CD4-positive, alpha-beta T cell treated with Interleukin-15 for 4 hours (primary cell): Measurements from ENCODE around the gene STEAP3.

Experiments
- DNase-seq: peaks from one replicate; pipeline ENCODE4 v3.0.0-alpha.2; 2020; ENCODE audit warnings: low spot score

Gene STEAP3

GRCh38 chr2:119197529-119198239 lies 25.9 kb upstream of the STEAP3 start:
- no peak for DNase-seq

DNA sequence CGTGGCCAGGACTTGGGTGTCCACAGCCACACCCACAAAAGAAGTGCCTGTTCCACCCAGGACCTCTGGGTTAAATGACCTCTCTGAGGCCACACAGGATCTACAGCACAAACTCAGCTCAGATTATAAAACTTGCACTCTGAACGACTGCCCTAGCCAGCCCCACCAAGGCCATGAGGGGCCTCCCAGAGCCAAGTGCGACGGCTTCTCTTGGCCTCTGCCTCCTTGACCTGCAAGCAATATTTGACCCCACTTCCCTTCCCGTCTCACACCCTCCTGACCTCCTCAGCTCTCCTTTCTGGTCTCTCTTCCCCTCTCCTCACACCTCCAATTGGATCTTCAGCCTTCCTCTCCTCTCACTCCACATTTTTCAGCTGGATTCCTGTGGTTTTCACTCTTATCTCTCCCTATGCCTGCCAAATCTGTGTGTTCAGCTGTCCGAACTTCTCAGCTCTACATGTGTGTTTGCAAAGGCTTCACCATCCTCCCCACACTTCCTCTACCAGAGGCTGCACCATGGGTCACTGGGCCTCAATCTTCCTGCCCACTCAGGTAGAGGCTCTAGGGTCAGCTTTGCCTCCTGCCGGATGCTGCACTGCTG lies 25.3 kb upstream of the STEAP3 start:
- DNase-seq, result no peak

GRCh38 chr2:119201815-119202214 lies 21.8 kb upstream of the STEAP3 start:
- no peak for DNase-seq

DNA sequence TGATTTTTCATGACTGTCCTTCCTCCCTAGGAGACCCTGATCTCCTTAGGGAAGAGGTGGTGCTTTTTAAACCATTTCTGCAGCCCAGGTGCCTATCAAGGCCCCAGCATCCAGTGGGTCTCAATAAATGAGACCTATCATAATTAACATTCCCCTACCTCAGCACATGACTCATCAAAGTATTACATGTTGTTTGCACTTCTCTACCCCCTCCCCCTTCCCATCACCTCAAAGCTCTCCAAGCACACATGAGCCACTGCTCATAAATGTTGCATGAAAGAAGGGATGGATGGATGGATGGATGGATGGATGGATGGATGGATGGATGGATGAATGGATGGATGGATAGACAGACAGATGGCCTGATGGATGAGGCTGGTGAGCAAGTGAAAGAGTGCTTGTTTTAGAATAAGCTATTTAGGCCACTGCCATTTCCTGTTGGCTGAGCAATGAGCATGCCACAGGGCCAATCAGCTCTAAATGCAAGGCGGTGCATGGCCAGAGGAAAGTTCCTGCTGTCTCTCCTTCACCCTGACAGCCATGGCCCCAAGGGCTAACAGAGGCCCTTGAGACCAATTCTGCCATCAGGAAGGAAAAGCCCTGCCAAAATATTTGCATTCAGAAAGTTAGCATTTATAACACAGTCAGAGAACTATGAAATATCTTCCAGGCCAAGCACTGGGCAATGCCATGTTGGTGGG lies 20.9 kb upstream of the STEAP3 start:
- no peak for DNase-seq

GRCh38 chr2:119204525-119204924 lies 19.1 kb upstream of the STEAP3 start:
- no peak for DNase-seq

DNA sequence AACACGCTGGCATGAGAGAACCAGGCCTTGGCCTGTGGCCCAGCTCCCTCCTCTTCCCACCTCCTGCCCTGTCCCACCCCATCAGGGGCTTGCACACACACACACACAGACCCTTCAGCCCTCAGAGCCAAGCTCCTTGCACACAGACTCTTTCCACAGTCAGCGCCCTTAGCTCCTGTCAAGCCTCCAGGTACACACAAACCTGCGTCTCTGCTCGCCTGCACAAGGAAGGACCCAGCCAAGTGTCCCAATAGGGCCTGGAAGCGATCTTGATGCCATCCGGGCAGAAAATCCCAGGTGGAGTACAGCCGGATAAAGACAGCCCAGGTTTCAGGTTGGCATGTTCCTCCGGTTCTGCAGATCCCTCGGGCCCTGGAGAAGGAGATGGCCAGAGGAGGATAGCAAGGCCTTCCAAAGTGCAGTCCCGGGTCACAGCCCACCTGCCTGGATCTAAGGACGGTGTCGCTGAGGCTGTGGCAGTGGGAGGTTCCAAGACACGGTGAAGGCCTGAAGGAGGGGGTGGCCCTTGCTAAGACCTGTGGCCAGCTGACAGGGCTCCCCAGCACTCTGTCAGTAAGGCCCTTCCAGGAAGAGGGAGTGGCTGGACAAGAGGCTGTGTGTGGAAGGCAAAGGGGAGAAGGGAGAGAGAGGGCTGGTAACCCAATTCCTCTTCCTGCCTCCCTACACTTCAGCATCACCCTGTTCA lies 18.5 kb upstream of the STEAP3 start:
- DNase-seq, result no peak

DNA sequence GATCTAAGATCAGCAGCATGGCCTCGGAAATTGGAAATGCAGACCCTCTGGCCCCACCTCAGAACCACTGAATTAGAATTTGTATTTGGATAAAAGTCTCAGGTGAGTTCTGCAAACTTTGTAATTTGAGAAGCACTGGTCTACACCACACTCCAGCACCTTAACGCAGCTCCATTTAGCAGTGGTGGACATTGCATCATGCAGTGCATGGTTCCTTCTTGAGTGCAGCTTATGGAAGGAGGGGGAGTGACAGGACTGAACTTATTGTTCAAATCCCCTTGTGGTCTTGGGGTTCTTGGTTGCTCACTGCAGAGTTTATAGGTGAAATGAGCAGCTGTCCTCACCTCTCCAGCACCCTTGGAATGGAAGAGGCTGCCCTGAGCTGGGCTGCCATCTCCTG lies 17.4 kb upstream of the STEAP3 start:
- no peak for DNase-seq

- DNase-seq, result no peak
Measured at GRCh38 chr2:119207447-119207846, 16.2 kb upstream of the STEAP3 start.

DNA sequence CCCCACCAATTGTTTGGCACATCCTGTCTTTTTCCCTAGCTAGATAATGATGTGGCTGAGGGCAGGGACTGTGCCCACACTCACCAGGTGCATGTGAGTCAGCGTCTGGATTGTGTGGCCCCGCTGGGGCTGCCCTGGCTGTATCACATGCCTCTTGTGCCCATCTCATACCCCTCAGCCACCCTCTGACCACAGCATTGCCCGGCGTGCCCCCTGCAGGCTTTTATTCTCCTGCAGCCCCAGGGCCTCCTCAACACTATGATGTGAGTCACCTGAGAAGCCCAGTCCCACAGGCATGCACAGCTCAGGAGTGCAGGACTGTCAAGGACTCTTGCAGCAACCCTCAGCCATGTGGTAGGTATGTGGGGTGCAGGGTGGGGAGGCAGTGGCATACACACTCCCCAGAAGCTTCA lies 14.8 kb upstream of the STEAP3 start:
- DNase-seq, result no peak

DNA sequence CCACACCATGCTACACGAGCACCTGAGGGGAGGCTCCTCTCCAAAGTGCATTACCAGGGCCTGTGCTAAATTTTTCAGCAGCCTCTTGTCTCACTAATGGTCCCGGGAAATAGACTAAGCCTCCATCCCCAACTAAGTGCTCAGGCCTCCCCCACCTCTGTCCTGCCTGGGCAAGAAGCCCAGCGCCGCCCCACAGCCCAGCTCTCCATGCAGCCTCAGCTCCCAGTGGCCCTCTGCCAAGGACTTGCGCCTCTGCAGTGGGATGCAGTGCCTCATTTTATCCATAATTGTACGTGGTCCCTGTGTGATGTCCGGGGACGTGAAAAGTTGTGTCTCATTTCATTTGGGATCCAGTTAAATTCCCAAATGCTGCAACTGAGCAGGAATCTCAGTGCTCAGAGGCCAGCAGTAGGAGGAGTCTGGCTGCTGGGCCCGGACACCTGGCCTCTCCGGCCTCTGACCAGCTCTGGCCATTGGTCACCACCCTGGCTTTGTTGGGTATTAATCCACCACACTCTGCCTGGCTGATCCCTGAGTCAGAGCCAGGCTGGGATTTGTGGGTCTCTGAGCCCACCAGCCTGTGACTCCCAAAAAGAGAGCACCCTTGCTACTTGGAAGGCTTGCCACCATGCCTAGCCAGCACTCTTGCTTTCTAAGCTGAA lies 11.4 kb upstream of the STEAP3 start:
- DNase-seq, result no peak

DNA sequence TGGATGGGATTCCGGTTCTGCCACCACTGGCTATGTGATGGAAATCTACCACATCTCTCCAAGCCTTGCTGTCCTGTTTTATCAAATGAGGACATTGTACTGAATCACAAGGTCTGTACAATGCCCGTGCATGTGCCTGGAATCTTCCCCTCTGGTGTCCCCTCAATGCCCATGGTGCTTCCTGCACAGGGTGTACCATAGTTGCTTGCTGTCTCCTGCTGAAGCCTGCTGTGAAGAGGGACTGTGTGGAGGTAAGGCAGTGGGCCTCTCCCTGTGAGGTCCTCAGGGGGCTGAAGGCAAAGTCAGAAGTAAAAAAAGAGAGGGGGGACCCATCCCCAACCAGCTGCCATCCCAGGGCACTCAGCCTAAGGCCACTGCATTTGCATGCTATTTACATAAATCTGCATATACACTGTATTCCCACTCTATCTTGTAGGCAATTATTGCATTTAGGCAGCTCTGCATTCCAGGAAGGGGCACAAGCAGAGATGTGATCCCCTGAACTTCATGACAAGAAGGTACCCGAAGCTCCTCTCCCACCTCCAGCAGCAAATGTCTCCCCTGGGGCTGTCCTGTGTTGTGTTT lies 9.1 kb upstream of the STEAP3 start:
- no peak for DNase-seq

GRCh38 chr2:119216994-119217393 lies 6.6 kb upstream of the STEAP3 start:
- no peak for DNase-seq

DNA sequence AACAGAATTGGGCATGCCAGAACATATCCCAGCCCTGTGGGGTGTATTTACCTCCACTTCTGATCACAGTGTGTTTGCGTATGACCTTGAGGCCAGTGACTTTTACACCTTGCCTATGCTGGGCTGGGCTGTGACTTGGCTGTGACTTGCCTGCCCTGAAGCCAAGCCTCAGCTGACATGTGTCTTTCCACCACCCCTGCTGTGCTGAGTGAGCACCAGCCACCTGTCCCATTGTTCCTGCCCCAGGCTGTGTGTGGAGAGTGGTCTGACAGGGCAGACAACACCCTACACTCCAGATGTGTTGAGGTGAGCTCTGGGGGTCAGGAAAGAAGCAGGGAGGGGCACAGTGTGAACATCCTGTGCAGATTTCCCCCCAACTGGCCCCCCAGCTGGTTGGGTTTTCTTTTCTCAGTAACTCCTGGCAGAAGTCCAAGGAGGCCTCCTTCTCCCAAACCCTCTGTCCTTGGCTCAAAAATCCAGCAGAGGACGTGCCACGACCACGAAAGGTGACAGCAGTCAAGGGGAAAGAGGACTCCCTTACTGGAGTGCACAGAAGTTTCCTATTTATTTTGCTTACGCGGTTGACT lies 5.1 kb upstream of the STEAP3 start:
- no peak for DNase-seq

GRCh38 chr2:119219873-119220272 lies 3.8 kb upstream of the STEAP3 start:
- no peak for DNase-seq

- DNase-seq, result no peak
Measured at GRCh38 chr2:119220720-119221301, 2.8 kb upstream of the STEAP3 start.

DNA sequence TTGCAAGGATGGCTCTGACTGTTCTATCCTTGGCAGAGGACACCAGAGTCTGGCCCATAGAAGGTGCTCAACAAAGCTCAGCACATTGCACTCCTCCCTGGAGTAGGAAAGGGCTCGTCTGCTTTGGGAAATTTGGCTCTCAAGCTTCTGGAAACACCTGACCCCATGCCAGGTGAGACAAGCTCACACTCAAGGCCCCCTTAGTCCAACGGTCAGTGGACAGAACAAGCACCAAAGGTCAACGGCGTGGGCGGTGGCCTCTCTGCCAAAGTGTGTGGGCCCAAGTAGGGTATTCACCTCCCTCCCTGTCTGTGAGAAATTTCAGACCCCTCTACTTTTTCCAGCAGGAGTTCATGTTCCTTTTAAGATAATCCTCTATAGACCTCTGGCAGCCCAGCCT lies 2.0 kb upstream of the STEAP3 start:
- no peak for DNase-seq

DNA sequence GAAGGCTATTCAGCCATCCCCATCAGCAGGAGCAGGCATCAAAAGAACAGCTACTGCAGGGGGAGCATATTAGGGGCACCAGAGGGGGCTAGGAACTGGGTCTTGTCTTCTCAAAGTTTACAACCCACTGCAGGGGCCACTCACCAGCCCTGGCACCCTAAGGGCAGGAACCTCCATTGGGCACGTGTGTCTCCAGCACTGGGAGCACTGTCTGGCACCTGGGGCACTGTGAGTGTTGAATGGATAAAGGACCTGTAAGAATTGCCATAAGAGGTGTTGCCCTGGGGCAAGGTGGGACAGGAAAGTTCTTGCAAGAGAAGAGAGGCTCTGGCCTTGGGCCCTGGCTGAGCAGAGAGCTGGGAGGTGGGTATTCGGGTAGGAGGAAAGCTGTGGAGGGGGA lies 1.4 kb upstream of the STEAP3 start:
- no peak for DNase-seq

GRCh38 chr2:119222863-119223520 lies 642 bp upstream of the STEAP3 start:
- no peak for DNase-seq

GRCh38 chr2:119224391-119225104 lies 914 bp downstream of the STEAP3 start:
- no peak for DNase-seq
